ENCODE results near the gene RTN4RL1.

The RTN4RL1 gene

GRCh38 chr17:2043785-2044184 is 18.7 kb upstream of the RTN4RL1 start:
- no peak for DNase-seq

GRCh38 chr17:2042933-2043332 is 17.8 kb upstream of the RTN4RL1 start:
- DNase-seq = no peak

GRCh38 chr17:2042390-2042847 is 17.3 kb upstream of the RTN4RL1 start:
- peak; percentile 29 for DNase-seq

GRCh38 chr17:2041561-2042389 is 16.6 kb upstream of the RTN4RL1 start, which contains the start of gene OVCA2:
OVCA2 (plus strand) TSS chr17:2042022; CDS start chr17:2042048, 26 bp downstream.
- peak; percentile 89 for DNase-seq

GRCh38 chr17:2040942-2041560 is 15.9 kb upstream of the RTN4RL1 start:
- no peak for DNase-seq

GRCh38 chr17:2040219-2040827 is 15.2 kb upstream of the RTN4RL1 start:
- no peak for DNase-seq

GRCh38 chr17:2037155-2037554 is 12.0 kb upstream of the RTN4RL1 start:
- DNase-seq = no peak

- no peak for DNase-seq
Observed at GRCh38 chr17:2035541-2036488, 10.7 kb upstream of the RTN4RL1 start.

- no peak for DNase-seq
Observed at GRCh38 chr17:2034806-2035540, 9.8 kb upstream of the RTN4RL1 start.

GRCh38 chr17:2034157-2034556 is 9.0 kb upstream of the RTN4RL1 start:
- DNase-seq = no peak

GRCh38 chr17:2033153-2033552 is 8.0 kb upstream of the RTN4RL1 start:
- no peak for DNase-seq

GRCh38 chr17:2030779-2031163 is 5.6 kb upstream of the RTN4RL1 start:
- DNase-seq = no peak

GRCh38 chr17:2029911-2030778 is 5.0 kb upstream of the RTN4RL1 start, which contains the start of gene DPH1:
DPH1 (plus strand) TSS chr17:2030153; CDS start chr17:2030170, 17 bp downstream.
- DNase-seq = peak; percentile 59

- no peak for DNase-seq
Observed at GRCh38 chr17:2028737-2029136, 3.6 kb upstream of the RTN4RL1 start.

GRCh38 chr17:2028234-2028614 is 3.1 kb upstream of the RTN4RL1 start:
- no peak for DNase-seq

- no peak for DNase-seq
Observed at GRCh38 chr17:2027528-2028233, 2.5 kb upstream of the RTN4RL1 start.

- DNase-seq = peak; percentile 68
Observed at GRCh38 chr17:2025622-2026309, 632 bp upstream of the RTN4RL1 start.

- DNase-seq = no peak
Observed at GRCh38 chr17:2024572-2025219, 438 bp downstream of the RTN4RL1 start.

Measured in NCI-H1092 treated with DMSO at 0.1 percent for 48 hours (cell line).